Germinal center (tissue), 1 donor: ENCODE measurements around the gene S100A4.
A peak's percentile ranks its signal among the peaks of the same experiment; 100 is the strongest.

Experiments used
- DNase-seq: peaks from one replicate; pipeline ENCODE4 v3.0.0; 2012; ENCODE audit warnings: mixed read lengths, low spot score

The S100A4 gene

GRCh38 chr1:153507926-153508583, 37.6 kb downstream of the S100A4 start:
- no peak for DNase-seq

GRCh38 chr1:153506831-153507413, 38.7 kb downstream of the S100A4 start:
- no peak for DNase-seq

GRCh38 chr1:153506386-153506785, 39.2 kb downstream of the S100A4 start:
- DNase-seq = no peak

- no peak for DNase-seq
Observed at GRCh38 chr1:153505576-153505975, 40.0 kb downstream of the S100A4 start.

GRCh38 chr1:153503766-153504165, 41.8 kb downstream of the S100A4 start:
- DNase-seq = no peak

GRCh38 chr1:153498746-153499145, 46.9 kb downstream of the S100A4 start:
- no peak for DNase-seq

- no peak for DNase-seq
Observed at GRCh38 chr1:153495536-153495935, 50.1 kb downstream of the S100A4 start.

- peak; percentile 62 for DNase-seq
Observed at GRCh38 chr1:153494976-153495535, 50.5 kb downstream of the S100A4 start.
